HepG2 (cell line): ENCODE results near the gene AMPD2. TPM values are rescaled to one million over a fixed set of nuclear protein-coding genes. Genes with fewer than 3 reads are reported as not detected.

Experiments
- ATF5 ChIP-seq: sonication (generic); formaldehyde crosslinking; IDR thresholded peaks from 2 replicates; pipeline ENCODE4 v1.4.0; 2020; ENCODE audit warnings: mild to moderate bottlenecking, low read depth, missing genetic modification reagents
- BRF2 ChIP-seq: sonication (generic); formaldehyde crosslinking; IDR thresholded peaks from 2 replicates; pipeline ENCODE4 v1.8.1; 2022; ENCODE audit warnings: mild to moderate bottlenecking, missing genetic modification reagents
- GATAD2A ChIP-seq: IDR thresholded peaks from 2 replicates; pipeline ENCODE4 v1.6.1; 2016
- NCOA2 ChIP-seq: sonication (generic); formaldehyde crosslinking; IDR thresholded peaks from 2 replicates; pipeline ENCODE4 v1.8.0; 2022; ENCODE audit warnings: inconsistent platforms
- PATZ1 ChIP-seq: sonication (generic); formaldehyde crosslinking; IDR thresholded peaks from 2 replicates; pipeline ENCODE4 v1.4.0; 2020; ENCODE audit warnings: missing genetic modification reagents
- POLR2A ChIP-seq, 2 experiments: IDR thresholded peaks; 2 replicates each; pipeline ENCODE4 v1.6.1; 2011; ENCODE audit warnings: low read depth in 2 of 2, low read length in 2 of 2, mild to moderate bottlenecking in 1 of 2, moderate library complexity in 1 of 2; ENCODE audit not compliant: insufficient read depth in 1 of 2
- THYN1 ChIP-seq: sonication (generic); formaldehyde crosslinking; IDR thresholded peaks from 2 replicates; pipeline ENCODE4 v1.8.1; 2023; ENCODE audit warnings: low read depth, mild to moderate bottlenecking, moderate library complexity, missing genetic modification reagents, borderline replicate concordance
- ZFX ChIP-seq: sonication (generic); formaldehyde crosslinking; IDR thresholded peaks from 2 replicates; pipeline ENCODE4 v1.4.0; 2020; ENCODE audit warnings: mild to moderate bottlenecking, low read depth, missing genetic modification reagents, moderate library complexity
- ZMYM2 ChIP-seq: sonication (generic); formaldehyde crosslinking; IDR thresholded peaks from 2 replicates; pipeline ENCODE4 v1.8.0; 2022; ENCODE audit warnings: mild to moderate bottlenecking, missing genetic modification reagents
- ZNF350 ChIP-seq: sonication (generic); formaldehyde crosslinking; IDR thresholded peaks from 2 replicates; pipeline ENCODE4 v1.4.0; 2020; ENCODE audit warnings: mild to moderate bottlenecking, low read depth, missing genetic modification reagents, borderline replicate concordance
- ZNF557 ChIP-seq: sonication (generic); formaldehyde crosslinking; IDR thresholded peaks from 2 replicates; pipeline ENCODE4 v1.4.0; 2020; ENCODE audit warnings: missing genetic modification reagents
- ZNF790 ChIP-seq: sonication (generic); formaldehyde crosslinking; IDR thresholded peaks from 2 replicates; pipeline ENCODE4 v1.8.0; 2022; ENCODE audit warnings: missing genetic modification reagents, mild to moderate bottlenecking, borderline replicate concordance
- ZSCAN29 ChIP-seq: sonication (generic); formaldehyde crosslinking; conservative IDR thresholded peaks from 2 replicates; pipeline ENCODE4 v1.4.0; 2020; ENCODE audit warnings: mild to moderate bottlenecking, missing genetic modification reagents
- polyA plus RNA-seq, 8 experiments: library from polyadenylated mRNA; depleted of rRNA in 3 of 8; stranded (reverse) in 7 of 8; unstranded in 1 of 8; fragments of >200 nt; fragmentation: Illumina TruSeq in 4 of 8; extraction: Trizol in 4 of 8; gene quantifications; 2 replicates each; pipeline versions ENCODE4 v1.2.1 to v1.2.3, GENCODE V29; 2011 to 2016; ENCODE audit warnings: low read depth in 4 of 8, missing spikeins in 1 of 8, mixed read lengths in 1 of 8; ENCODE audit not compliant: insufficient read depth in 1 of 8
- total RNA-seq, 5 experiments: library from RNA; depleted of rRNA; stranded (reverse); fragments of >200 nt; fragmentation: Illumina TruSeq; extraction: Trizol; gene quantifications; 2 replicates each; pipeline ENCODE4 v1.2.3, GENCODE V29; 2016; ENCODE audit warnings: low read depth in 1 of 5
- TF ChIP-seq, protein P1 (sequence below): sonication (generic); formaldehyde crosslinking; IDR thresholded peaks from 2 replicates; pipeline ENCODE4 v1.4.0; 2020; ENCODE audit warnings: missing genetic modification reagents
- TF ChIP-seq, protein P2 (sequence below): sonication (generic); formaldehyde crosslinking; IDR thresholded peaks from 2 replicates; pipeline ENCODE4 v1.9.0; 2021; ENCODE audit warnings: missing genetic modification reagents, borderline replicate concordance
- TF ChIP-seq, protein P3 (sequence below): sonication (generic); formaldehyde crosslinking; IDR thresholded peaks from 2 replicates; pipeline ENCODE4 v1.4.0; 2020; ENCODE audit warnings: mild to moderate bottlenecking, missing genetic modification reagents, borderline replicate concordance

AMPD2 gene
- total and polyA plus RNA-seq, 2 of the 13 experiments (the other 11 are each of a cell fraction or from before 2014, with no cell fraction given): 62.3 to 82.0 TPM

GRCh38 chr1:109643385-109644230 lies 24.0 kb downstream of the AMPD2 start (continued):
- TF ChIP-seq, protein P1, sequence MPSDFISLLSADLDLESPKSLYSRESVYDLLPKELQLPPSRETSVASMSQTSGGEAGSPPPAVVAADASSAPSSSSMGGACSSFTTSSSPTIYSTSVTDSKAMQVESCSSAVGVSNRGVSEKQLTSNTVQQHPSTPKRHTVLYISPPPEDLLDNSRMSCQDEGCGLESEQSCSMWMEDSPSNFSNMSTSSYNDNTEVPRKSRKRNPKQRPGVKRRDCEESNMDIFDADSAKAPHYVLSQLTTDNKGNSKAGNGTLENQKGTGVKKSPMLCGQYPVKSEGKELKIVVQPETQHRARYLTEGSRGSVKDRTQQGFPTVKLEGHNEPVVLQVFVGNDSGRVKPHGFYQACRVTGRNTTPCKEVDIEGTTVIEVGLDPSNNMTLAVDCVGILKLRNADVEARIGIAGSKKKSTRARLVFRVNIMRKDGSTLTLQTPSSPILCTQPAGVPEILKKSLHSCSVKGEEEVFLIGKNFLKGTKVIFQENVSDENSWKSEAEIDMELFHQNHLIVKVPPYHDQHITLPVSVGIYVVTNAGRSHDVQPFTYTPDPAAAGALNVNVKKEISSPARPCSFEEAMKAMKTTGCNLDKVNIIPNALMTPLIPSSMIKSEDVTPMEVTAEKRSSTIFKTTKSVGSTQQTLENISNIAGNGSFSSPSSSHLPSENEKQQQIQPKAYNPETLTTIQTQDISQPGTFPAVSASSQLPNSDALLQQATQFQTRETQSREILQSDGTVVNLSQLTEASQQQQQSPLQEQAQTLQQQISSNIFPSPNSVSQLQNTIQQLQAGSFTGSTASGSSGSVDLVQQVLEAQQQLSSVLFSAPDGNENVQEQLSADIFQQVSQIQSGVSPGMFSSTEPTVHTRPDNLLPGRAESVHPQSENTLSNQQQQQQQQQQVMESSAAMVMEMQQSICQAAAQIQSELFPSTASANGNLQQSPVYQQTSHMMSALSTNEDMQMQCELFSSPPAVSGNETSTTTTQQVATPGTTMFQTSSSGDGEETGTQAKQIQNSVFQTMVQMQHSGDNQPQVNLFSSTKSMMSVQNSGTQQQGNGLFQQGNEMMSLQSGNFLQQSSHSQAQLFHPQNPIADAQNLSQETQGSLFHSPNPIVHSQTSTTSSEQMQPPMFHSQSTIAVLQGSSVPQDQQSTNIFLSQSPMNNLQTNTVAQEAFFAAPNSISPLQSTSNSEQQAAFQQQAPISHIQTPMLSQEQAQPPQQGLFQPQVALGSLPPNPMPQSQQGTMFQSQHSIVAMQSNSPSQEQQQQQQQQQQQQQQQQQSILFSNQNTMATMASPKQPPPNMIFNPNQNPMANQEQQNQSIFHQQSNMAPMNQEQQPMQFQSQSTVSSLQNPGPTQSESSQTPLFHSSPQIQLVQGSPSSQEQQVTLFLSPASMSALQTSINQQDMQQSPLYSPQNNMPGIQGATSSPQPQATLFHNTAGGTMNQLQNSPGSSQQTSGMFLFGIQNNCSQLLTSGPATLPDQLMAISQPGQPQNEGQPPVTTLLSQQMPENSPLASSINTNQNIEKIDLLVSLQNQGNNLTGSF (CRISPR knock-in tag): no peak
- TF ChIP-seq ZSCAN29 (CRISPR knock-in tag): no peak
- no peak for TF ChIP-seq ATF5 (CRISPR knock-in tag)
- TF ChIP-seq THYN1 (CRISPR knock-in tag): no peak
- TF ChIP-seq POLR2A (IDR thresholded peaks at IDR 0.05; ENCODE audit: insufficient read depth in 1 of 2, low read depth in 2 of 2, low read length in 2 of 2): no peak
- no peak for TF ChIP-seq BRF2 (CRISPR knock-in tag)
- peak; percentile 57; the same call in 1 of the 2 replicates for TF ChIP-seq ZMYM2
- TF ChIP-seq ZNF350 (CRISPR knock-in tag): peak; percentile 42; the same call in 1 of the 2 replicates
- no peak for TF ChIP-seq PATZ1
- TF ChIP-seq ZFX (CRISPR knock-in tag): peak; percentile 89
- peak; percentile 10; the same call in 1 of the 2 replicates for TF ChIP-seq NCOA2 (CRISPR knock-in tag)
- no peak for TF ChIP-seq ZNF557 (CRISPR knock-in tag)
- 0 out of 2 replicates have a peak, but pooled peaks have one; percentile 30 for TF ChIP-seq ZNF790 (CRISPR knock-in tag)
- TF ChIP-seq, protein P2, sequence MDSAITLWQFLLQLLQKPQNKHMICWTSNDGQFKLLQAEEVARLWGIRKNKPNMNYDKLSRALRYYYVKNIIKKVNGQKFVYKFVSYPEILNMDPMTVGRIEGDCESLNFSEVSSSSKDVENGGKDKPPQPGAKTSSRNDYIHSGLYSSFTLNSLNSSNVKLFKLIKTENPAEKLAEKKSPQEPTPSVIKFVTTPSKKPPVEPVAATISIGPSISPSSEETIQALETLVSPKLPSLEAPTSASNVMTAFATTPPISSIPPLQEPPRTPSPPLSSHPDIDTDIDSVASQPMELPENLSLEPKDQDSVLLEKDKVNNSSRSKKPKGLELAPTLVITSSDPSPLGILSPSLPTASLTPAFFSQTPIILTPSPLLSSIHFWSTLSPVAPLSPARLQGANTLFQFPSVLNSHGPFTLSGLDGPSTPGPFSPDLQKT (CRISPR knock-in tag): no peak
- TF ChIP-seq, protein P3, sequence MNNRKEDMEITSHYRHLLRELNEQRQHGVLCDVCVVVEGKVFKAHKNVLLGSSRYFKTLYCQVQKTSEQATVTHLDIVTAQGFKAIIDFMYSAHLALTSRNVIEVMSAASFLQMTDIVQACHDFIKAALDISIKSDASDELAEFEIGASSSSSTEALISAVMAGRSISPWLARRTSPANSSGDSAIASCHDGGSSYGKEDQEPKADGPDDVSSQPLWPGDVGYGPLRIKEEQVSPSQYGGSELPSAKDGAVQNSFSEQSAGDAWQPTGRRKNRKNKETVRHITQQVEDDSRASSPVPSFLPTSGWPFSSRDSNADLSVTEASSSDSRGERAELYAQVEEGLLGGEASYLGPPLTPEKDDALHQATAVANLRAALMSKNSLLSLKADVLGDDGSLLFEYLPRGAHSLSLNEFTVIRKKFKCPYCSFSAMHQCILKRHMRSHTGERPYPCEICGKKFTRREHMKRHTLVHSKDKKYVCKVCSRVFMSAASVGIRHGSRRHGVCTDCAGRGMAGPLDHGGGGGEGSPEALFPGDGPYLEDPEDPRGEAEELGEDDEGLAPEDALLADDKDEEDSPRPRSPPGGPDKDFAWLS (CRISPR knock-in tag): no peak
- peak; percentile 46; the same call in 1 of the 2 replicates for TF ChIP-seq GATAD2A (CRISPR knock-in tag)
